Epithelial cell of proximal tubule (primary cell): ENCODE measurements around the gene MYT1. TPM values are rescaled to one million over a fixed set of nuclear protein-coding genes. Genes with fewer than 3 reads are reported as not detected.

ENCODE experiments used
- DNase-seq: peaks from one replicate; pipeline ENCODE4 v3.0.0-alpha.2; 2011; ENCODE audit warnings: low read depth
- H3K4me3 ChIP-seq: 2 replicates; pipeline ENCODE4 v1.5.1; 2011; ENCODE audit warnings: low read depth, mild to moderate bottlenecking, low read length
- total RNA-seq: library from RNA; depleted of rRNA; stranded (reverse); fragments of >200 nt; gene quantifications from 2 replicates; pipeline ENCODE4 v1.2.3, GENCODE V29; 2015
- TF ChIP-seq, protein P1 (sequence below): conservative IDR thresholded peaks from 2 replicates; pipeline ENCODE4 v1.5.1; 2012; ENCODE audit warnings: low read depth, mild to moderate bottlenecking, low read length

Gene MYT1
- total RNA-seq, 1 donor from 2014 or later = not detected

DNA sequence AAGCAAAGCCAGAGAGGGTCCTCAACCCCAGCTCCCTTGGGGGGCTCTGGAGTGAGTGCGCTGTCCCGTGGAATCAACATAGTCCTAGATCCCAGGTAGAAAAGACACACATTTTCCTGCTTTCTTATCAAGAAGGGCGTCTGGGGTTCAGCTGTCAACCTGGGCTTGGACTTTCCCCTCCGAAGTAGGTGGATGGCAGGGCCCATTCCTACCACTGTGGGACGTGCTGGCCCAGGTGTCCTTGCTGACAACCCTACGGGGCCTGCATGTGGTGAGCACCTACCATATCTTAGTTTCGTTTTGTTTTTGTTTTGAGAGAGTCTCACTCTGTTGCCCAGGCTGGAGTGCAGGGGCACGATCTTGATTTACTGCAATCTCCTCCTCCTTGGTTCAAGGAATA, 42.4 kb downstream of the MYT1 start:
- no peak for DNase-seq
- no peak overlapping the region for H3K4me3 ChIP-seq
- TF ChIP-seq, protein P1, sequence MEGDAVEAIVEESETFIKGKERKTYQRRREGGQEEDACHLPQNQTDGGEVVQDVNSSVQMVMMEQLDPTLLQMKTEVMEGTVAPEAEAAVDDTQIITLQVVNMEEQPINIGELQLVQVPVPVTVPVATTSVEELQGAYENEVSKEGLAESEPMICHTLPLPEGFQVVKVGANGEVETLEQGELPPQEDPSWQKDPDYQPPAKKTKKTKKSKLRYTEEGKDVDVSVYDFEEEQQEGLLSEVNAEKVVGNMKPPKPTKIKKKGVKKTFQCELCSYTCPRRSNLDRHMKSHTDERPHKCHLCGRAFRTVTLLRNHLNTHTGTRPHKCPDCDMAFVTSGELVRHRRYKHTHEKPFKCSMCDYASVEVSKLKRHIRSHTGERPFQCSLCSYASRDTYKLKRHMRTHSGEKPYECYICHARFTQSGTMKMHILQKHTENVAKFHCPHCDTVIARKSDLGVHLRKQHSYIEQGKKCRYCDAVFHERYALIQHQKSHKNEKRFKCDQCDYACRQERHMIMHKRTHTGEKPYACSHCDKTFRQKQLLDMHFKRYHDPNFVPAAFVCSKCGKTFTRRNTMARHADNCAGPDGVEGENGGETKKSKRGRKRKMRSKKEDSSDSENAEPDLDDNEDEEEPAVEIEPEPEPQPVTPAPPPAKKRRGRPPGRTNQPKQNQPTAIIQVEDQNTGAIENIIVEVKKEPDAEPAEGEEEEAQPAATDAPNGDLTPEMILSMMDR = no peak

DNA sequence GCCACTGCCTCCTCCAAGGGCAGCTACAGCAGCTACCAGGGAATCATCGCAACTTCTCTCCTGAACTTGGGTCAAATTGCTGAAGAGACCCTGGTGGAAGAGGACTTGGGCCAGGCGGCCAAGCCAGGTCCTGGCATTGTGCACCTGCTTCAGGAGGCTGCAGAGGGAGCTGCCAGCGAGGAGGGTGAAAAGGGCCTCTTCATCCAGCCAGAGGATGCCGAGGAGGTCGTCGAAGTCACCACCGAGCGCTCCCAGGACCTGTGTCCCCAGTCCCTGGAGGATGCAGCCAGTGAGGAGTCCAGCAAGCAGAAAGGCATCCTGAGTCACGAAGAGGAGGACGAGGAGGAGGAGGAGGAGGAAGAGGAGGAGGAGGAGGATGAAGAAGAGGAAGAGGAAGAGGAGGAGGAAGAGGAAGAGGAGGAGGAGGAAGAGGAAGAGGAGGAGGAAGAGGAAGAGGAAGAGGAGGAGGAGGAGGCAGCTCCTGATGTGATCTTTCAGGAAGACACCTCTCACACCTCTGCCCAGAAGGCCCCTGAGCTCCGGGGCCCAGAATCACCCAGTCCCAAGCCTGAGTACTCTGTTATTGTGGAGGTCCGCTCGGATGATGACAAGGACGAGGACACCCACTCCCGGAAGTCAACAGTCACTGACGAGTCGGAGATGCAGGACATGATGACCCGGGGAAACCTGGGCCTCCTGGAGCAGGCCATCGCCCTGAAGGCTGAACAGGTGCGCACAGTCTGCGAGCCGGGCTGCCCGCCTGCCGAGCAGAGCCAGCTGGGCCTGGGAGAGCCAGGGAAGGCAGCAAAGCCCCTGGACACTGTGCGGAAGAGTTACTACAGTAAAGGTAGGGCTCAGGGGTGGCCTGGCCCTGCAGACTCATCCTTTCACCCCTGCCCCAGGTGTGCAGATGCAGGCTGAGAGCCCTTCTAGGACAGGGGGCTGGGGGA, 43.7 kb downstream of the MYT1 start:
- DNase-seq = no peak
- TF ChIP-seq, protein P1 = no peak
- no peak overlapping the region for H3K4me3 ChIP-seq

DNA sequence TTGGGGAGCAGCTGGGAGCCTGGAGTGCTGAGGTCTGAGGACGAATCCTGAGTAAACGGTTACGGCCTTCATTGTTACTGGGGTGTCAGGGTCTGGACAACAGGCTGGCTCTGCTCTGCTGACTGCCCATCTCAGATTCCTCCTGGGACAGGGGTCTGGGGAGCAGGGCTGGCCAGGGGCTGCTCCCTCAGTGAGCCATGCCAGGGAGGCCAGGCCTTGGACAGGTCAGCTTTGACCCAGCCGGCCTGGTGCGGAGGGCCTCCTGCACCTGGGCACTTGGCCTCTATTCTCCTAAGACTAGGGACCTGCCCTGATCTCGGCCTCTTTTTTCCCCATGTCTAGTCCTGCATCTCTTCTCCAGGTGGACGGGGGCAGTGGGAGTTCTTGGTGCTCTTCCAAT, 44.9 kb downstream of the MYT1 start:
- H3K4me3 ChIP-seq = no peak overlapping the region
- TF ChIP-seq, protein P1 = no peak
- no peak for DNase-seq

DNA sequence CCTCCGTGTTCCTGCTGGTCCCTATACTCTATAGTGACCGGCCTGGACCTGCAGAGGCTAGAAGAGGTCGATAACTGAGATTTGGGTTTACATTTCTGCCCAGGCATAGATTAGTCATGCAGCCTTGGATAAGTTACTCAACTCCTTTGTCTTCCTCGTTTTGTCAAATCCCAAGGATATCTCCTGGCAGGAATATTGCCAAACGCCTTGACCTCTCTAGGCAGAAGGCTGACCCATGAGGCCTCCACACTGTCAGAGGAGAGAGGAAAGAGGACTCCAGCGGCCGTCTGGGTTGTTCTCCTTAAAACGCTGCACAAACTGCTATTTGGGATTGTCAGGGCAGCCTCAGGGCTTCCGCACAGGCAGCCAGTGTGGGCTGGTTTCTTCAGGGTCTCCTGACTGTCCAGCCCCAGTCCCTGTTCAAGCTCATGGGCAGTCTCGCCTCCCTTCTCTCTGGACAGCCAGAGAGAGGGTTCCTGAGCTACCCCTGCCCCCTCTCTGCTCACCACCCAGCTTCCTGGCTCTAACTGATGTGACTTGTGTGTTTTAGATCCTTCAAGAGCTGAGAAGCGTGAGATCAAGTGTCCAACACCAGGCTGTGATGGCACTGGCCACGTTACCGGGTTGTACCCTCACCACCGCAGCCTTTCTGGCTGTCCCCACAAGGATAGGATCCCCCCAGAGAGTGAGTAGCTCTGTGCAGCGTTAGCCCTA, 46.6 kb downstream of the MYT1 start:
- DNase-seq = no peak
- no peak overlapping the region for H3K4me3 ChIP-seq
- TF ChIP-seq, protein P1 = no peak

DNA sequence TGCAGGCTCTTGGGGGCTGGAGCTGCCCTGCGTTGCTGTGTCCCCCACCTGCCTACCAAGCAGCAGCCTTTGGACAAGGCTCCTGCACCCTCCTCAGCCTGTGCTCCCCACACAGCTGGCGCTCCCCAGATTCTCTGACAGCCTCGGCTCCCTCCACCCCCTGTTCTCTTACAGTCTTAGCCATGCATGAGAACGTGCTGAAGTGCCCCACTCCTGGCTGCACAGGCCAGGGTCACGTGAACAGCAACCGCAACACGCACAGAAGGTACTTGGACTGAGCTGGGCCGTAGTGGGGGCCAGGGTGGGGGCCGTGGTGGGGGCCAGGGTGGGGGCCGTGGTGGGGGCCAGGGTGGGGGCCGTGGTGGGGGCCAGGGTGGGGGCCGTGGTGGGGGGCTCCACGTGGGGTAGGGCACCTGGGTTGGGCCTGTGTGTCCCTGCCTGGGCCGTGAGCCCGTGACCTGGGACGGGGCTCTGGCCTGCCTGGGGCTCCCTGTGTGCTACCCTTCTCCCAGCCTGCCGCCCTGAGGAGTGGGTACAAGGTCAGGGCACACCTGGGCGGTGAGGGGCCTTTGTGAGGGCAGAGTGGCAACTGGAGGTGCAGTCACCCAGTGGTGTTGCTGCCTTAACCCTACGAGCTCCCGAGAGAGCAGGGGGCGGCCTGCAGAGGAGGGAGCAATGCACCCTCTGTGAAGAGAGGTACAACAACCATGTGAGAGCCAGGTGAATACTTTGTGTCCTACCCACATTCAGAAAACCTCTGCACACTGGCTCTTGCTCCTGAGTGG, 47.8 kb downstream of the MYT1 start:
- TF ChIP-seq, protein P1 = no peak
- no peak overlapping the region for H3K4me3 ChIP-seq
- DNase-seq = no peak

DNA sequence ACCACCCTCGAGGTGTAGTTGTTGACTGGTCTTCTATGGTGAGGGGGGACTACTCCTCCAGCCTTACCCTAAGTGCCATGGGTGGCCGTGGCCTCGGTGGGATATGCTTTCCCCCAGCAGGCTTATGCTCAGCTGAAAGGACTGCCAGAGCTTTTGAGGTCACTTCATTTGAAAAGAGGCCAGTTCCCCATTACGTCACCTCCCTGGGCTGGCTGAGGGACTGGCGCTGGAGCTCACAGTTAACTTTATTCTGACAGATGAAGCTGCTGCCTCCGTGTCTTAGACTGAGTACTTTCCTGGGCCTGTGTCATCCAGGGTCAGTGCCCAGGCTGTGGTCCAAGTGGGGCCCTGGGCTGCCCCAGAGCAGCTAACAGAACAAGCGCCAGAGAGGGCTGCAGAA, 48.5 kb downstream of the MYT1 start:
- no peak overlapping the region for H3K4me3 ChIP-seq
- DNase-seq = no peak
- TF ChIP-seq, protein P1 = no peak
